Stimulated activated effector memory CD8-positive, alpha-beta T cell treated with anti-CD3 and anti-CD28 coated beads, Interleukin-12 subunit alpha, Interleukin-12 subunit beta, amount 100 ng/mL, for 72 hours (primary cell): ENCODE data around the gene DCAF6.
A peak's percentile ranks its signal among the peaks of the same experiment; 100 is the strongest.

Experiments
- ATAC-seq: fragments of 150-1000 bp; cut with Tn5 transposase; 2 replicates; pipeline ENCODE4 v1.10.0; 2021
- DNase-seq, 2 donors: peaks; one replicate each; pipeline ENCODE4 v3.0.0; 2021 to 2022; ENCODE audit warnings: low spot score in 2 of 2
- H3K27ac Mint-ChIP-seq: one replicate; pipeline ENCODE4 v1.8.0; 2022; ENCODE audit warnings: mild to moderate bottlenecking, mixed read lengths
- H3K36me3 Mint-ChIP-seq: one replicate; pipeline ENCODE4 v1.8.0; 2022; ENCODE audit warnings: mild to moderate bottlenecking, mixed read lengths
- H3K4me1 Mint-ChIP-seq: one replicate; pipeline ENCODE4 v1.8.0; 2022; ENCODE audit warnings: mixed read lengths
- H3K4me3 Mint-ChIP-seq: one replicate; pipeline ENCODE4 v1.8.0; 2022; ENCODE audit warnings: mild to moderate bottlenecking, mixed read lengths
- H3K9me3 Mint-ChIP-seq: one replicate; pipeline ENCODE4 v1.8.0; 2022; ENCODE audit warnings: mixed read lengths

The DCAF6 gene

GRCh38 chr1:168089326-168089978 is 153.0 kb downstream of the DCAF6 start:
- no peaks in the 10 kb centered on the region for H3K36me3 Mint-ChIP-seq
- no peak overlapping the region for H3K27ac Mint-ChIP-seq
- ATAC-seq (no peak), DNase-seq (no peak)
- no peaks in the 10 kb centered on the region for H3K4me1 Mint-ChIP-seq
- H3K4me3 Mint-ChIP-seq: no peak overlapping the region
- H3K9me3 Mint-ChIP-seq: no peaks in the 10 kb centered on the region

- H3K4me3 Mint-ChIP-seq: no peak overlapping the region
- no peaks in the 10 kb centered on the region for H3K4me1 Mint-ChIP-seq
- H3K27ac Mint-ChIP-seq: no peak overlapping the region
- DNase-seq: peak in 1 of 2 donors; percentile 38
- no peak for ATAC-seq
- no peaks in the 10 kb centered on the region for H3K9me3 Mint-ChIP-seq
- no peaks in the 10 kb centered on the region for H3K36me3 Mint-ChIP-seq
Measured at GRCh38 chr1:168089979-168090337, 153.5 kb downstream of the DCAF6 start.

- Mint-ChIP-seq H3K36me3 (no peaks in the 10 kb centered on the region), H3K4me3 (no peak overlapping the region), H3K27ac (no peak overlapping the region), H3K9me3 (no peaks in the 10 kb centered on the region), H3K4me1 (no peaks in the 10 kb centered on the region)
- ATAC-seq: no peak
- DNase-seq: peak in 1 of 2 donors; percentile 38
Measured at GRCh38 chr1:168090395-168090794, 153.9 kb downstream of the DCAF6 start.

GRCh38 chr1:168091063-168091462 is 154.6 kb downstream of the DCAF6 start:
- ATAC-seq (no peak), DNase-seq (peak in 1 of 2 donors; percentile 22)
- no peaks in the 10 kb centered on the region for H3K9me3 Mint-ChIP-seq
- H3K36me3 Mint-ChIP-seq: no peaks in the 10 kb centered on the region
- H3K4me1 Mint-ChIP-seq: no peaks in the 10 kb centered on the region
- no peak overlapping the region for H3K27ac Mint-ChIP-seq
- no peak overlapping the region for H3K4me3 Mint-ChIP-seq

DNA sequence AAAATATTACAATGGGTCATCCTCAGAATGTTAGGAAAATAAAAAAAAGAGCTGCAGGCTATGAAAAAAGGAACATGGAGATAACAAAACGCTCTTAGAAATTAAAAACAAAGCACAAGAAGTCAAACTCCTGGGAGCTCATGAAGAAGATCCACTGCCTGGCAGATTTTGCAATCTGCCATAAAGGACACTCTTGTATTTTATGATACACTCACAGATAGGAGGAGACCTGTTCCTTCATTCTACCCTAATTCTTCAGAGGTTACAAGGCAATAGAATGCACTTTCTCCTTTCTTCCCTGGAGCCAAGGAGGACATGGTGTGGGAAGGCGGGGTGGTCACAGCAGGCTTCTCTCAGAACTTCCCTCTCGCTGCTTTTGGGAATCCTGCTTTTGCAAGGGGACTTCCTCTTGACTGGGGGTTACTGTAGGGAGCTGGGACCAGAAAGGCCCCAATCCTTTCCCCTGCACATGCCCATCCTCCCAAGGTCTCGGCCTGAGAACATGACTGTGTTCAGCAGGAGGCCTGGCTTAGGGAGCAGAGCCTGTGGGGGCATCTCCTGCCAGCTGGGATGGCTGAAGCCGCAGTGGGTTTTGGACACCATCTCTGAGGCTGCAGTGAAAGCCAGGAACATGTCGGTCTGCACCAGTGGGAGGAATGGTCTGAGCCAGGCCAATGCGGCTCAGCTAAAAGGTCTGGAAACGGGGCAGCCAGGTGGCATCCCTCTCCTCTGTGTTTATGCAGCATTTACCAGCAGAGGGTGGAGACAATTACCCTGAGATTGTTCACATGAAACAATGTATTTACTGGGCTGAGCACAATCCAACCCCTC is 155.5 kb downstream of the DCAF6 start:
- no peak overlapping the region for H3K4me3 Mint-ChIP-seq
- DNase-seq (no peak), ATAC-seq (no peak)
- H3K4me1 Mint-ChIP-seq: no peaks in the 10 kb centered on the region
- H3K9me3 Mint-ChIP-seq: no peaks in the 10 kb centered on the region
- H3K27ac Mint-ChIP-seq: no peak overlapping the region
- H3K36me3 Mint-ChIP-seq: no peaks in the 10 kb centered on the region

- Mint-ChIP-seq H3K27ac (no peak overlapping the region), H3K9me3 (no peaks in the 10 kb centered on the region), H3K4me3 (no peak overlapping the region), H3K36me3 (no peaks in the 10 kb centered on the region), H3K4me1 (no peaks in the 10 kb centered on the region)
- DNase-seq (no peak), ATAC-seq (no peak)
Measured at GRCh38 chr1:168092566-168093355, 156.3 kb downstream of the DCAF6 start.

DNA sequence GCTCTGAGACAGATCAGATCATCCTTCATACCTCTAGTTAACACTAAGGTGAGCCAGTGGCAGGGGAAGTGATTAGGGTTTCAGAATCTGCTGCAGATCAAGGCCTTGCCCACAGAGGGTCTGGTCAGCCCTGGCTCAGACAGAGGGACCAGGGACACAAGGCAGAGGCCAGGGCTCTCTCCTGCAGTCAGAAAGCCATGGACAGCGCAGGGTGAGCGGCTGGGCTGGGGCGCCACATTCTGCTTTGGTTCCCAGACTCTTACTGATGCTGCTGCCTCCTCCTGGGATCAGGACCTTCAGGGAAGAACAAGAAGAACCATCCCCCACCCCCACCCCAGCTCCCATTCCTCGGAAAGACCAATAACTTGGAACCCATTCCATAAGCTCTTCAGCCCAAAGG is 157.1 kb downstream of the DCAF6 start:
- DNase-seq: no peak
- Mint-ChIP-seq H3K4me1 (no peaks in the 10 kb centered on the region), H3K4me3 (no peak overlapping the region), H3K36me3 (no peaks in the 10 kb centered on the region), H3K9me3 (no peaks in the 10 kb centered on the region), H3K27ac (no peak overlapping the region)
- ATAC-seq: no peak

- H3K9me3 Mint-ChIP-seq: no peaks in the 10 kb centered on the region
- no peak for DNase-seq
- H3K27ac Mint-ChIP-seq: no peak overlapping the region
Measured at GRCh38 chr1:168095476-168095875, 159.0 kb downstream of the DCAF6 start.

GRCh38 chr1:168096296-168097165 is 160.0 kb downstream of the DCAF6 start:
- no peaks in the 10 kb centered on the region for H3K36me3 Mint-ChIP-seq

More at GRCh38 chr1:168095476-168095875, 159.0 kb downstream of the DCAF6 start:
- Mint-ChIP-seq H3K4me1 (no peaks in the 10 kb centered on the region), H3K4me3 (no peak overlapping the region), H3K36me3 (no peaks in the 10 kb centered on the region)
- ATAC-seq: no peak

GRCh38 chr1:168097921-168098528 is 161.5 kb downstream of the DCAF6 start:
- H3K36me3 Mint-ChIP-seq: no peaks in the 10 kb centered on the region
- H3K27ac Mint-ChIP-seq: no peak overlapping the region
- no peak for DNase-seq
- peak; percentile 14 for ATAC-seq
- no peaks in the 10 kb centered on the region for H3K9me3 Mint-ChIP-seq
- no peak overlapping the region for H3K4me3 Mint-ChIP-seq
- no peaks in the 10 kb centered on the region for H3K4me1 Mint-ChIP-seq

More at GRCh38 chr1:168096296-168097165, 160.0 kb downstream of the DCAF6 start:
- no peak for ATAC-seq
- H3K4me3 Mint-ChIP-seq: no peak overlapping the region
- DNase-seq: no peak
- H3K27ac Mint-ChIP-seq: no peak overlapping the region
- no peaks in the 10 kb centered on the region for H3K9me3 Mint-ChIP-seq
- no peaks in the 10 kb centered on the region for H3K4me1 Mint-ChIP-seq

DNA sequence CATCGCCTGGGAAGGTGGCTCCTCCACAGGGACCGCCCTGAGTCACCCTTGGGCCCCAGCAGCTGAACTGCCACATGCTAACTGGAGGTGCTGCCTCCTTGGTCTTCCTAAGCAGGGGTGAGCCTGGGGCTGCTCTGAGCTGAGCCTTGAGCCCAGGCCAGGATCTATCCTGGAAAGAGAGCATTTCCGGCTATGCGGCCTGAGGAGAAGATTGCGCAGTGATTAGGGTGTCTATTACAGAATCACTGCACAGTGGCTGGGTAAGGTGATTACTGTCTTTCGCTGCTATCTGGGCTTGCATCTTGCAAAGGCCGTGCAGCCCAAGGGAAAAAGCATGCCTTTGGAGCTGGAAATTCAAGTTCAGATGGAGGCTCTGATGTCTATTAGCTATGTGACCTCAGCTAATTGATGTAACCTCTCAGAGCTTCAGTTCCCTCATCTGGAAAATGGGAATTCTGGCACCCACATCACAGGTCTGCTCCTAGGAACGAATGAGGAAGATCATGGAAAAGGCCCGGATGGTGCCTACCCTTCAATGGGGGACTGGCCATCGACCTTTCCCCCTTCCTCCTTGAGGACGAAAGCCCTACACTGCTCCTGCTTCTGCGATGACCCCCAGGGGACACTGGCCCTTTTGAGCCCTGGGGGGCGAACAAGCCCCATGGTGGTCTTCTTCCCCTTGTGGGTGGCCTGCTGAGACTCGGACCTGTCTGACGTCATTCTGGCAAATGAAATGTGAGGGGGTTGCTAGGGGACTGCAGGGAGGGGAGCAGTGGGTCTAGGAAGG is 162.2 kb downstream of the DCAF6 start:
- peak; percentile 29 for ATAC-seq
- H3K9me3 Mint-ChIP-seq: no peaks in the 10 kb centered on the region
- no peak overlapping the region for H3K4me3 Mint-ChIP-seq
- H3K4me1 Mint-ChIP-seq: no peaks in the 10 kb centered on the region
- H3K27ac Mint-ChIP-seq: no peak overlapping the region
- no peak for DNase-seq
- H3K36me3 Mint-ChIP-seq: no peaks in the 10 kb centered on the region

DNA sequence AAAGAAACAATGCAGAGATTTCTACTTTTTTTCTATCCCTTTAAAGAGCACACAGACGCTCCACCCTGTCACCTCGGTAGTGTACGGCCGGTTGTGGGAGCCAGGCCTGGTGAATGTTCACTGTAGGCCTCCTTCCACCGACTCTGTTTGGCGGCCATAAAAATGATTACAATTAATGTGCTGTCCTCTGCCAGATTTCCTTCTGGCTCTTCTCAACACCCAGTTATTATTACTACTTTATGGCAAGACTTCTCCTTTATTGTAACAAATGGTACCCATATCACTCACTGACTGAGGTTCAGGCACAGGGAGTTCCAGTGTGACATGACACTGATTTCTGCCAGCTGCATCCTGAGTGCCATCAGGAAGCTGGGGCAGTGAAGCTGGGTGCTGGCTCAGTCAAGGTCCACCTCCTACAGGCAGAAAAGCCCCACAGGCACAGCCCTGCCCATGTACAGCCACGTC is 162.9 kb downstream of the DCAF6 start:
- ATAC-seq (no peak), DNase-seq (no peak)
- Mint-ChIP-seq H3K36me3 (no peaks in the 10 kb centered on the region), H3K4me3 (no peak overlapping the region), H3K4me1 (no peaks in the 10 kb centered on the region), H3K9me3 (no peaks in the 10 kb centered on the region), H3K27ac (no peak overlapping the region)

- no peak for DNase-seq
- no peaks in the 10 kb centered on the region for H3K4me1 Mint-ChIP-seq
- no peak overlapping the region for H3K27ac Mint-ChIP-seq
- no peaks in the 10 kb centered on the region for H3K9me3 Mint-ChIP-seq
- no peak overlapping the region for H3K4me3 Mint-ChIP-seq
- no peak for ATAC-seq
- no peaks in the 10 kb centered on the region for H3K36me3 Mint-ChIP-seq
Measured at GRCh38 chr1:168100315-168101002, 164.0 kb downstream of the DCAF6 start.
